K562 (cell line): ENCODE results near the gene SYNGR4. TPM values are rescaled to one million over a fixed set of nuclear protein-coding genes. Genes with fewer than 3 reads are reported as not detected.
A peak's percentile ranks its signal among the peaks of the same experiment; 100 is the strongest.

Source experiments
- BDP1 ChIP-seq: IDR thresholded peaks from 3 replicates; pipeline ENCODE4 v1.6.1; 2011; ENCODE audit not compliant: insufficient read length, insufficient read depth
- CBX1 ChIP-seq: sonication (generic); IDR thresholded peaks from 2 replicates; pipeline ENCODE4 v1.6.1; 2016; ENCODE audit warnings: antibody characterized with exemption, low read depth, mild to moderate bottlenecking
- CCAR2 ChIP-seq: fragments of 200-400 bp; formaldehyde crosslinking; IDR thresholded peaks from 2 replicates; pipeline ENCODE4 v1.6.1; 2017; ENCODE audit warnings: mild to moderate bottlenecking, low read depth, low read length
- CEBPB ChIP-seq: fragments of 450-650 bp; IDR thresholded peaks from 2 replicates; pipeline ENCODE4 v1.6.1; 2016; ENCODE audit warnings: missing genetic modification characterization, missing compliant biosample characterization
- CEBPG ChIP-seq, 3 experiments: fragments of 200-800 bp in 1 of 3; sonication (Bioruptor generic) in 1 of 3; sonication (generic) in 1 of 3; formaldehyde crosslinking in 1 of 3; IDR thresholded peaks in 2 of 3; conservative IDR thresholded peaks in 1 of 3; 2 replicates each; pipeline versions ENCODE4 v1.6.1 to v1.8.0; 2016 to 2022; ENCODE audit warnings: missing compliant biosample characterization in 2 of 3, missing genetic modification characterization in 2 of 3, mild to moderate bottlenecking in 1 of 3, missing genetic modification reagents in 1 of 3
- CHCHD3 ChIP-seq: fragments of 250-450 bp; sonication (Bioruptor Pico); IDR thresholded peaks from 2 replicates; pipeline ENCODE4 v2.1.2; 2022; ENCODE audit warnings: mild to moderate bottlenecking
- DDX20 ChIP-seq: fragments of 450-650 bp; IDR thresholded peaks from 2 replicates; pipeline ENCODE4 v1.6.1; 2016; ENCODE audit warnings: missing genetic modification characterization, low read depth, mild to moderate bottlenecking, missing compliant biosample characterization, moderate library complexity
- DIDO1 ChIP-seq: fragments of 450-650 bp; IDR thresholded peaks from 2 replicates; pipeline ENCODE4 v1.6.1; 2016; ENCODE audit warnings: low read depth, missing biosample characterization, missing genetic modification characterization
- E4F1 ChIP-seq: fragments of 250-450 bp; sonication (Bioruptor Pico); IDR thresholded peaks from 2 replicates; pipeline ENCODE4 v1.5.0; 2021; ENCODE audit warnings: mild to moderate bottlenecking, borderline replicate concordance
- EP300 ChIP-seq: IDR thresholded peaks from 2 replicates; pipeline ENCODE4 v1.6.1; 2012; ENCODE audit warnings: low read length, improper control_type of control experiment
- GTF2B ChIP-seq: IDR thresholded peaks from 2 replicates; pipeline ENCODE4 v1.6.1; 2011; ENCODE audit not compliant: insufficient read length; ENCODE audit errors: extremely low read depth
- HES1 ChIP-seq: fragments of 450-650 bp; IDR thresholded peaks from 2 replicates; pipeline ENCODE4 v1.6.1; 2016; ENCODE audit warnings: low read depth, mild to moderate bottlenecking, moderate library complexity
- IRF9 ChIP-seq: fragments of 450-650 bp; IDR thresholded peaks from 2 replicates; pipeline ENCODE4 v1.6.1; 2016; ENCODE audit warnings: missing biosample characterization, missing genetic modification characterization
- KAT7 ChIP-seq: sonication (generic); formaldehyde crosslinking; IDR thresholded peaks from 2 replicates; pipeline ENCODE4 v1.8.0; 2022; ENCODE audit warnings: missing genetic modification reagents, mild to moderate bottlenecking, borderline replicate concordance
- MITF ChIP-seq: IDR thresholded peaks from 2 replicates; pipeline ENCODE4 v1.6.1; 2014; ENCODE audit warnings: antibody characterized with exemption
- MTA2 ChIP-seq: fragments of 450-650 bp; IDR thresholded peaks from 2 replicates; pipeline ENCODE4 v1.6.1; 2016; ENCODE audit warnings: low read depth
- NCOA6 ChIP-seq: fragments of 450-650 bp; IDR thresholded peaks from 2 replicates; pipeline ENCODE4 v1.6.1; 2017; ENCODE audit warnings: mild to moderate bottlenecking
- NELFE ChIP-seq: IDR thresholded peaks from 2 replicates; pipeline ENCODE4 v1.6.1; 2011; ENCODE audit warnings: mild to moderate bottlenecking; ENCODE audit not compliant: insufficient read depth, insufficient read length
- SMARCA4 ChIP-seq: fragments of 450-650 bp; IDR thresholded peaks from 2 replicates; pipeline ENCODE4 v1.6.1; 2016
- STAT5B ChIP-seq: fragments of 250-450 bp; sonication (Bioruptor Pico); IDR thresholded peaks from 2 replicates; pipeline ENCODE4 v1.8.0; 2021; ENCODE audit warnings: mild to moderate bottlenecking, inconsistent platforms
- TRIM24 ChIP-seq, 2 experiments: fragments of 450-650 bp; IDR thresholded peaks; 2 replicates each; pipeline ENCODE4 v1.6.1; 2016
- TRIM28 ChIP-seq: fragments of 450-650 bp; IDR thresholded peaks from 2 replicates; pipeline ENCODE4 v1.6.1; 2017
- ZNF134 ChIP-seq: fragments of 250-450 bp; sonication (Bioruptor Pico); conservative IDR thresholded peaks from 2 replicates; pipeline ENCODE4 v1.4.0; 2020
- ZNF696 ChIP-seq: fragments of 250-450 bp; sonication (Bioruptor Pico); conservative IDR thresholded peaks from 2 replicates; pipeline ENCODE4 v1.4.0; 2020; ENCODE audit warnings: mild to moderate bottlenecking, moderate library complexity
- polyA plus RNA-seq, 8 experiments: library from polyadenylated mRNA; depleted of rRNA in 4 of 8; stranded (reverse) in 5 of 8; unstranded in 3 of 8; fragments of >200 nt; fragmentation: Nextera tagmentation in 2 of 8; fragmentation: Illumina TruSeq in 1 of 8; extraction: Ambion mirVana in 2 of 8; extraction: Trizol in 1 of 8; gene quantifications; 2 replicates each; pipeline versions ENCODE4 v1.2.1 to v1.2.3, GENCODE V29; 2011 to 2014; ENCODE audit warnings: inconsistent platforms in 1 of 8, missing spikeins in 1 of 8
- total RNA-seq, 7 experiments: library from RNA; depleted of rRNA in 6 of 7; stranded (reverse); fragments of >200 nt in 6 of 7; fragmentation: Illumina TruSeq in 2 of 7; extraction: Trizol in 2 of 7; gene quantifications; 2 replicates each; pipeline versions ENCODE4 v1.2.1 to v1.2.3, GENCODE V29; 2011 to 2021; ENCODE audit warnings: low replicate concordance in 1 of 7

Gene SYNGR4
- total and polyA plus RNA-seq, 9 of the 15 experiments (the other 6 are each of a cell fraction or from before 2014, with no cell fraction given) = 0.07 to 0.14 TPM; not detected in 7

GRCh38 chr19:48363810-48364597 lies at the start of gene SYNGR4, which contains the start of gene TMEM143 (continued):
- TF ChIP-seq DDX20 (tag) (no peak), GTF2B (peak; percentile 35), TRIM24 (IDR thresholded peaks at IDR 0.05) (peak in 1 of 2 experiments; percentile 51; a peak in 2 of 4 replicates), MITF (no peak), CEBPB (tag) (no peak), IRF9 (tag) (no peak), ZNF134 (no peak), DIDO1 (tag) (no peak), ZNF696 (CRISPR knock-in tag) (no peak), BDP1 (no peak), HES1 (peak; percentile 87), E4F1 (no peak), EP300 (peak; percentile 63; the same call in 1 of the 2 replicates), CBX1 (no peak), STAT5B (CRISPR knock-in tag) (no peak), TRIM28 (peak; percentile 36; the same call in 1 of the 2 replicates), CCAR2 (no peak), MTA2 (no peak), KAT7 (CRISPR knock-in tag) (no peak), CEBPG (CRISPR knock-in tag; IDR thresholded peaks at IDR 0.05) (no peak), CEBPG (tag; conservative IDR thresholded peaks at IDR 0.05 in 1 of 2, IDR thresholded peaks at IDR 0.05 in 1 of 2) (no peak), NCOA6 (no peak), CHCHD3 (0 out of 2 replicates have a peak, but pooled peaks have one; percentile 55), SMARCA4 (peak; percentile 49; the same call in 1 of the 2 replicates), NELFE (no peak)
